H1 (cell line): ENCODE results near the gene OTOS. TPM values are rescaled to one million over a fixed set of nuclear protein-coding genes. Genes with fewer than 3 reads are reported as not detected.

Experiments used
- CEBPB ChIP-seq: IDR thresholded peaks from 2 replicates; pipeline ENCODE4 v1.6.1; 2012; ENCODE audit warnings: low read depth, low read length
- CHD7 ChIP-seq: fragments of 300-600 bp; sonication (generic); IDR thresholded peaks from 2 replicates; pipeline ENCODE4 v1.7.1; 2012; ENCODE audit warnings: low read length, moderate library complexity, mild to moderate bottlenecking, inconsistent platforms; ENCODE audit not compliant: insufficient replicate concordance
- RBBP5 ChIP-seq: IDR thresholded peaks from 2 replicates; pipeline ENCODE4 v1.7.1; 2012; ENCODE audit warnings: low read depth, mild to moderate bottlenecking, inconsistent platforms, low read length, moderate library complexity, borderline replicate concordance
- SIN3A ChIP-seq, 2 experiments: IDR thresholded peaks in 1 of 2; conservative IDR thresholded peaks in 1 of 2; 2 replicates each; pipeline ENCODE4 v1.6.1; 2011 to 2012; ENCODE audit warnings: low read length in 2 of 2, improper control_type of control experiment in 1 of 2, low read depth in 1 of 2, mild to moderate bottlenecking in 1 of 2
- SIX5 ChIP-seq: IDR thresholded peaks from 2 replicates; pipeline ENCODE4 v1.6.1; 2011; ENCODE audit warnings: mild to moderate bottlenecking, low read depth, low read length
- TEAD4 ChIP-seq: IDR thresholded peaks from 2 replicates; pipeline ENCODE4 v1.6.1; 2012; ENCODE audit warnings: low read depth, low read length, inconsistent platforms, mixed read lengths
- polyA plus RNA-seq, 7 experiments: library from polyadenylated mRNA; depleted of rRNA in 3 of 7; stranded (reverse) in 5 of 7; unstranded in 2 of 7; fragments of >200 nt in 5 of 7; fragments of 200-250 nt in 2 of 7; gene quantifications; 1 replicate in 5 of 7; 2 replicates in 1 of 7; 4 replicates in 1 of 7; pipeline versions ENCODE4 v1.2.1 to v1.2.3, GENCODE V29; 2011 to 2013; ENCODE audit warnings: missing spikeins in 2 of 7, mixed read lengths in 2 of 7
- total RNA-seq: library from RNA; stranded (reverse); fragmentation: NEBNext Ultra II Directional; extraction: Animal tissue kit (Norgen Biotek cat#: 25700); gene quantifications from 2 replicates; pipeline ENCODE4 v1.2.1, GENCODE V29; 2021

The OTOS gene
- total and polyA plus RNA-seq, 2 of the 8 experiments (the other 6 are each of a cell fraction or from before 2014, with no cell fraction given), result 0.17 TPM; not detected in 1

- TF ChIP-seq CHD7 (no peak), CEBPB (no peak), TEAD4 (no peak), RBBP5 (no peak), SIX5 (no peak), SIN3A (conservative IDR thresholded peaks at IDR 0.05 in 1 of 2, IDR thresholded peaks at IDR 0.05 in 1 of 2; ENCODE audit: low read depth in 1 of 2, low read length in 2 of 2) (no peak)
- TF ChIP-seq, all 59 proteins: peak for 0
These were observed 25.2 kb upstream of the OTOS start (continued) for GRCh38 chr2:240165661-240166060.
